GM19438 (cell line): ENCODE data around the gene ZNF169.
"Not testable (repeated sequence)": the region's sequence is repeated elsewhere in the genome, so short reads cannot be mapped to it uniquely, and the experiment has no call there.

Source experiments
- ATAC-seq: cut with Tn5 transposase; IDR thresholded peaks from one replicate; pipeline ENCODE4 v1.9.1; 2021; ENCODE audit warnings: low read depth; ENCODE audit not compliant: unreplicated experiment

Gene ZNF169

GRCh38 chr9:94341703-94342102 is 82.6 kb downstream of the ZNF169 start:
- ATAC-seq, result not testable (repeated sequence)

GRCh38 chr9:94347451-94347850 is 88.4 kb downstream of the ZNF169 start:
- ATAC-seq, result not testable (repeated sequence)

GRCh38 chr9:94348754-94349153 is 89.7 kb downstream of the ZNF169 start:
- not testable (repeated sequence) for ATAC-seq
